Measurements from ENCODE around the gene MACROD2.

DNA sequence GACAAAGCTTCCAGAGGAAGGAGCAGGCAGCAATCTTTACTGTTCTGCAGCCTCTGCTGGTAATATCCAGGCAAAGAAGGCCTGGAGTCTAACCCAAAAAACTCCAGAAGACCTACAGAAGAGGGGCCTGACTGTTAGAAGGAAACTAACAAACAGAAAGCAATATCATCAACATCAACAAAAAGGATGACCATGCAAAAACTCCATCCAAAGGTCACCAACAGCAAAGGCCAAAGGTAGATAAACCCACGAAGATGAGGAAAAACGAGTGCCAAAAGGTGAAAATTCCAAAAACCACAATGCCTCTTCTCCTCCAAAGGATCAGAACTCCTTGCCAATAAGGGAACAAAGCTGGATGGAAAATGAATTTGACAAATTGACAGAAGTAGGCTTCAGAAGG is 811.9 kb downstream of the MACROD2 start:
- TF ChIP-seq, protein P1, sequence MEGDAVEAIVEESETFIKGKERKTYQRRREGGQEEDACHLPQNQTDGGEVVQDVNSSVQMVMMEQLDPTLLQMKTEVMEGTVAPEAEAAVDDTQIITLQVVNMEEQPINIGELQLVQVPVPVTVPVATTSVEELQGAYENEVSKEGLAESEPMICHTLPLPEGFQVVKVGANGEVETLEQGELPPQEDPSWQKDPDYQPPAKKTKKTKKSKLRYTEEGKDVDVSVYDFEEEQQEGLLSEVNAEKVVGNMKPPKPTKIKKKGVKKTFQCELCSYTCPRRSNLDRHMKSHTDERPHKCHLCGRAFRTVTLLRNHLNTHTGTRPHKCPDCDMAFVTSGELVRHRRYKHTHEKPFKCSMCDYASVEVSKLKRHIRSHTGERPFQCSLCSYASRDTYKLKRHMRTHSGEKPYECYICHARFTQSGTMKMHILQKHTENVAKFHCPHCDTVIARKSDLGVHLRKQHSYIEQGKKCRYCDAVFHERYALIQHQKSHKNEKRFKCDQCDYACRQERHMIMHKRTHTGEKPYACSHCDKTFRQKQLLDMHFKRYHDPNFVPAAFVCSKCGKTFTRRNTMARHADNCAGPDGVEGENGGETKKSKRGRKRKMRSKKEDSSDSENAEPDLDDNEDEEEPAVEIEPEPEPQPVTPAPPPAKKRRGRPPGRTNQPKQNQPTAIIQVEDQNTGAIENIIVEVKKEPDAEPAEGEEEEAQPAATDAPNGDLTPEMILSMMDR (conservative IDR thresholded peaks at IDR 0.05; ENCODE audit: low read depth, low read length): no peak
- TF ChIP-seq EZH2 (IDR thresholded peaks at IDR 0.05; ENCODE audit: borderline replicate concordance, low read depth, low read length, poor library complexity, severe bottlenecking): no peak
